ENCODE results near the gene ONECUT3. TPM values are rescaled to one million over a fixed set of nuclear protein-coding genes. Genes with fewer than 3 reads are reported as not detected.

ONECUT3 gene
- total RNA-seq, 1 donor from 2014 or later = not detected

DNA sequence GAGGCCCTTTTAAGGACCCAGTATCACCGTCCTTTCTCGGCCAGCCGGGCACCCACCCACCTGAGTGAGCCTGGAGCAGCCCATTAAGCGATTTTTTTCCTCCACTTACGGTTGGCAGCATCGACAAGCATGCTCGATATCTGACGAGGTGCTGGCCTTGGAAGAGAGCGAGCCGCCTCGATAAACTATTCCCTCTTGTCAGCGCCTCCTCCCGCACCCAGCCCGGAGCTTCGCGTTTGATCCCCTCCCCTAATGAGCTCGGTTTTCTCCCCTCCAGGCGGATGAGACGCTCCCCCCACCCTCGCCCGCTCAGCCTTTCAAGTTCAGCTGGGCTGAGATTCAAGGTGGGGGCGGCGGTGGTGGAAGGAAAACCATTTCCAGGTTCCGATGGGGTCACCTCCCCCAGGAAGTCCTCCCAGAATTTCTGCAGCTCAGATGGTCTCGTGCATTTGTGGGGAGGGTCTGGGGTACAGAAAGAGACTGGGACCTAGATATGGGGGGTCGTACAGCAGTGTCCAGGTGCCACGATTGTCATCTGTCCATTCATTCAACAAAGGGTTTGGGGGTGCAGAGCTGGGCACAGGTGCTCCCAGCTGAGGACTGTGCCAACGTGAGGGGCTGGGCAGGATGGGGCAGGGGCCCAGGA, 18.9 kb upstream of the ONECUT3 start:
- TF ChIP-seq, protein P1, sequence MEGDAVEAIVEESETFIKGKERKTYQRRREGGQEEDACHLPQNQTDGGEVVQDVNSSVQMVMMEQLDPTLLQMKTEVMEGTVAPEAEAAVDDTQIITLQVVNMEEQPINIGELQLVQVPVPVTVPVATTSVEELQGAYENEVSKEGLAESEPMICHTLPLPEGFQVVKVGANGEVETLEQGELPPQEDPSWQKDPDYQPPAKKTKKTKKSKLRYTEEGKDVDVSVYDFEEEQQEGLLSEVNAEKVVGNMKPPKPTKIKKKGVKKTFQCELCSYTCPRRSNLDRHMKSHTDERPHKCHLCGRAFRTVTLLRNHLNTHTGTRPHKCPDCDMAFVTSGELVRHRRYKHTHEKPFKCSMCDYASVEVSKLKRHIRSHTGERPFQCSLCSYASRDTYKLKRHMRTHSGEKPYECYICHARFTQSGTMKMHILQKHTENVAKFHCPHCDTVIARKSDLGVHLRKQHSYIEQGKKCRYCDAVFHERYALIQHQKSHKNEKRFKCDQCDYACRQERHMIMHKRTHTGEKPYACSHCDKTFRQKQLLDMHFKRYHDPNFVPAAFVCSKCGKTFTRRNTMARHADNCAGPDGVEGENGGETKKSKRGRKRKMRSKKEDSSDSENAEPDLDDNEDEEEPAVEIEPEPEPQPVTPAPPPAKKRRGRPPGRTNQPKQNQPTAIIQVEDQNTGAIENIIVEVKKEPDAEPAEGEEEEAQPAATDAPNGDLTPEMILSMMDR (IDR thresholded peaks at IDR 0.05; ENCODE audit: insufficient read depth, low read length, poor library complexity, severe bottlenecking) = no peak
- DNase-seq (ENCODE audit: low read depth) = no peak
- H3K4me3 ChIP-seq (ENCODE audit: low read depth, low read length) = no peak overlapping the region
- peaks cover 47% of the 10 kb centered on the region for H3K27me3 ChIP-seq (ENCODE audit: control insufficient read depth, insufficient read depth, low read length)
- no peaks in the 10 kb centered on the region for H3K36me3 ChIP-seq (ENCODE audit: control insufficient read depth, insufficient read depth, low read length)

DNA sequence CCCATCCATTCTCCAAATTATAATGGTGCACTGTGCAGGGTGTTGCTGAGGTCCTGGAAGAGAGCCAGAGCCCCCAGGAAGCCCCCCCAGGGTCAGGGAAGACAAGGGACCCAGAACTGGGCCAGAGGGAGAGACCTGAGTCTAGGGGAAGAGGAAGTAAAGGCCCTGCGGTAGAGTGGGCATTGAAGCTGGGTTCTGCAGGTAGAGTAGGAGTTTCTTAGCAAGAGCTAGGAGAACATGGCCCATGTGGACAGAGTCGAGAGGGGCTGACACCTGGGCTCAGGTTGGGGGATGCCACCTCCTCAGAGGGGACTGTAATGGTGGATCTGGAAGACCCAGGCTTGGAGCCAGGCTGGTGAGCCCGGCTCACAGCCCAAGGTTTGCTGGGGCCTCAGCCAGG, 17.0 kb upstream of the ONECUT3 start:
- Histone ChIP-seq H3K36me3 (ENCODE audit: control insufficient read depth, insufficient read depth, low read length) (no peaks in the 10 kb centered on the region), H3K27me3 (ENCODE audit: control insufficient read depth, insufficient read depth, low read length) (peaks cover 54% of the 10 kb centered on the region), H3K4me3 (ENCODE audit: low read depth, low read length) (no peak overlapping the region)
- TF ChIP-seq, protein P1 (IDR thresholded peaks at IDR 0.05; ENCODE audit: insufficient read depth, low read length, poor library complexity, severe bottlenecking) = no peak
- DNase-seq (ENCODE audit: low read depth) = no peak

DNA sequence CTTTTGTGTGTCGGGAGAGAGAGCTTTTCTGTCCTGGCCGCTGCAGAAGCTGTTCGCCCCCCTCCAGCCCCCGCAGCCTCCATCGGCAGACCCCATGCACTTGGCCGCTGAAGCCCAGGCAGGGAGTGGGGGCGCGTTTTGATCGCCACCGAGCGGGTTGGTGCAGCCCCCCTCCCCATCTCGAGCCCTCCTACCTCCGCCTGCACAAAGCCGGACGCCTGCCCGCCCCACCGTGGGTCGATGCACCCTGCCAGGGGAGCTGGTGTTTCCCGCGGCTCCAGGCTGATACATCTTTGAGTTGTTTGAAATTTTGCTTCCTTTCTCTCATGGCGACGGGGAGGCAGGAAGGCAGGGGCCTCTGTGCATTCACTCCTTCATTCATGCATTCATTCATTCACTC, 16.4 kb upstream of the ONECUT3 start:
- DNase-seq (ENCODE audit: low read depth) = no peak
- TF ChIP-seq, protein P1 (IDR thresholded peaks at IDR 0.05; ENCODE audit: insufficient read depth, low read length, poor library complexity, severe bottlenecking) = no peak
- Histone ChIP-seq H3K4me3 (ENCODE audit: low read depth, low read length) (no peak overlapping the region), H3K36me3 (ENCODE audit: control insufficient read depth, insufficient read depth, low read length) (no peaks in the 10 kb centered on the region), H3K27me3 (ENCODE audit: control insufficient read depth, insufficient read depth, low read length) (peaks cover 50% of the 10 kb centered on the region)

DNA sequence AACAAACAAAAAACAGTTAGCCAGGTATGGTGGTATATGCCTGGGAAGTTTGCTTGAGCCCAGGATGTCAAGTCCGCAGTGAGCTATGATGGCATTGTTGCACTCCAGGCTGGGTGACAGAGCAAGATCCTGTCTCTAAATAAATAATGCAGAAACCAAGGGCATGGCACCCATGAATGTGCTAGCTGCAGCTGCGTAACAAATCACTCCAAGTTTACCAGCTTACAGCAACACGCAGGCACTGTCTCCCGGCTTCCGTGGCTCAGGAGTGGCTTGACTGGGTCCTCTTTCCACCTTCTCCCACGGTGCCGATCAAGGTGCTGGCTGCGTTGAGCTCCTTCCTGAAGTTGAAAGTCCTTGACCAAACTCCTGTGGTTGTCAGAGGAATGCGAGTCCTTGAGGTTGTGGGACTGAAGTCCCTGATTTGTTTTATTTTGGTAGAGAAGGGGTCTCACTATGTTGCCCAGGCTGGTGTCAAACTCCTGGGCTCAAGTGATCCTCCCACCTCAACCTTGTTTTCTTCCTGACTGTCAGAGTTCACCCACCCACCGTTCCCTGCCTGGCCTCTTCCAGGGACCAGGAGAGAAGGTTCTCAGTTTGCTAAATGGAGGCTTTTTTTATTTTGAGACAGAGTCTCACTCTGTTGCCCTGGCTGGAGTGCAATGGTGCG, 13.2 kb upstream of the ONECUT3 start:
- no peak for DNase-seq (ENCODE audit: low read depth)
- H3K36me3 ChIP-seq (ENCODE audit: control insufficient read depth, insufficient read depth, low read length) = no peaks in the 10 kb centered on the region
- TF ChIP-seq, protein P1 (IDR thresholded peaks at IDR 0.05; ENCODE audit: insufficient read depth, low read length, poor library complexity, severe bottlenecking) = no peak
- peaks cover 40% of the 10 kb centered on the region for H3K27me3 ChIP-seq (ENCODE audit: control insufficient read depth, insufficient read depth, low read length)
- H3K4me3 ChIP-seq (ENCODE audit: low read depth, low read length) = no peak overlapping the region

DNA sequence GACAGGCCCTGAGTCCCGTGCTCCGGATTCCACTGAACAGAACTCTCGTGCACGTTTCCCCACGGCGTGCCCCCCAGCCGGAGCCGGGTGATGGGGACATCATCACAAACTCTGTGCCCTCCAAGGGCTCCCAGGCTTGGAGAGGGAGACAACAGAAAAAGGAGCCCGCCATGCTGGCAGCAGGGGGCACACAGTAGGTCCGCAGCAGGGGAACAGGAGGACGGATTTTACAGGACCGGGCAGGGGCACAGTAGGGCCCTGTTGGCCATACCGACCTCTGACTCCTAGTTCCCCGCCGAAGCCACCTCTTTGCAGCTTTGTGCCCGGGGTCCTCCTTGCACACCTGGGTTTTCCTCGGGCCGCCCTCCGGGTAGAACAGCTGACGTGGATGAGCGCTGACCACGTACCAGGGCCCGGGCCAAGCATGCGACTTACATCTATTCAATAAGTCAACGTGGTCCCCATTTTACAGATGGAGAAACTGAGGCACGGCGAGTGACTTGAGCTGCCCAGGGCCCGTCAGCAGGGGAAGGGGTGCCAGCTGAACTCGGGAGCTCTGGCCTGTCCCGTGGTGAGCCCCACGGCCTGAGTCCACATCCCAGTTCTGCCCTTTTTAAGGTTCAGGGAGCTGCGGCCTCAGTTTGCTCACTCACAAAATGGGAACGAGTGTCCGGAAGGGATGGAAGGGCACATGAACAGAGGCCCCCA, 10.2 kb upstream of the ONECUT3 start:
- Histone ChIP-seq H3K27me3 (ENCODE audit: control insufficient read depth, insufficient read depth, low read length) (peaks cover 33% of the 10 kb centered on the region), H3K36me3 (ENCODE audit: control insufficient read depth, insufficient read depth, low read length) (no peaks in the 10 kb centered on the region), H3K4me3 (ENCODE audit: low read depth, low read length) (no peak overlapping the region)
- TF ChIP-seq, protein P1 (IDR thresholded peaks at IDR 0.05; ENCODE audit: insufficient read depth, low read length, poor library complexity, severe bottlenecking) = no peak
- no peak for DNase-seq (ENCODE audit: low read depth)
